HEK293T (cell line): ENCODE results near the gene LIN54.

Experiments used
- FOXA1 ChIP-seq: fragments of 450-650 bp; IDR thresholded peaks from 2 replicates; pipeline ENCODE4 v1.6.1; 2016; ENCODE audit warnings: mild to moderate bottlenecking
- FOXM1 ChIP-seq: fragments of 450-650 bp; IDR thresholded peaks from 2 replicates; pipeline ENCODE4 v1.6.1; 2017; ENCODE audit warnings: mild to moderate bottlenecking, borderline replicate concordance
- L3MBTL2 ChIP-seq: fragments of 450-650 bp; conservative IDR thresholded peaks from 2 replicates; pipeline ENCODE4 v1.6.1; 2016; ENCODE audit warnings: mild to moderate bottlenecking

- TF ChIP-seq FOXM1 = no peak
- no peak for TF ChIP-seq L3MBTL2
- no peak for TF ChIP-seq FOXA1
These were observed 1.1 kb upstream of the LIN54 start for GRCh38 chr4:83011689-83012199.
